HepG2 (cell line): ENCODE data around the gene GPN1. TPM values are rescaled to one million over a fixed set of nuclear protein-coding genes. Genes with fewer than 3 reads are reported as not detected.

ENCODE experiments used
- AFF4 ChIP-seq: sonication (generic); formaldehyde crosslinking; IDR thresholded peaks from 2 replicates; pipeline ENCODE4 v1.4.0; 2020; ENCODE audit warnings: missing genetic modification reagents
- AGO2 ChIP-seq: fragments of 200-400 bp; formaldehyde crosslinking; optimal IDR thresholded peaks from 2 replicates; pipeline ENCODE3; 2017; ENCODE audit warnings: mild to moderate bottlenecking, low read depth, low read length, moderate library complexity
- CSRNP2 ChIP-seq: sonication (generic); formaldehyde crosslinking; conservative IDR thresholded peaks from 2 replicates; pipeline ENCODE4 v1.8.0; 2022; ENCODE audit warnings: low read depth, missing genetic modification reagents
- FIP1L1 ChIP-seq: fragments of 200-400 bp; formaldehyde crosslinking; IDR thresholded peaks from 2 replicates; pipeline ENCODE4 v1.6.1; 2018; ENCODE audit warnings: low read depth, mild to moderate bottlenecking, low read length, moderate library complexity, borderline replicate concordance; ENCODE audit not compliant: insufficient read depth
- FOXK2 ChIP-seq: fragments of 450-650 bp; IDR thresholded peaks from 2 replicates; pipeline ENCODE4 v1.6.1; 2016
- HHEX ChIP-seq: IDR thresholded peaks from 2 replicates; pipeline ENCODE4 v1.6.1; 2016; ENCODE audit warnings: control low read depth
- IRX3 ChIP-seq: sonication (generic); formaldehyde crosslinking; IDR thresholded peaks from 2 replicates; pipeline ENCODE4 v1.8.1; 2023; ENCODE audit warnings: mild to moderate bottlenecking, low read depth, missing genetic modification reagents, borderline replicate concordance
- JARID2 ChIP-seq: sonication (generic); formaldehyde crosslinking; IDR thresholded peaks from 2 replicates; pipeline ENCODE4 v1.8.1; 2023; ENCODE audit warnings: missing genetic modification reagents, inconsistent platforms; ENCODE audit not compliant: insufficient replicate concordance
- MXI1 ChIP-seq: IDR thresholded peaks from 3 replicates; pipeline ENCODE4 v1.6.1; 2012; ENCODE audit warnings: low read depth, low read length, inconsistent platforms, borderline replicate concordance
- MYC ChIP-seq: sonication (generic); formaldehyde crosslinking; IDR thresholded peaks from 2 replicates; pipeline ENCODE4 v1.9.0; 2021; ENCODE audit warnings: missing genetic modification reagents, borderline replicate concordance
- NR2C2 ChIP-seq: sonication (generic); formaldehyde crosslinking; IDR thresholded peaks from 2 replicates; pipeline ENCODE4 v1.4.0; 2020; ENCODE audit warnings: missing genetic modification reagents, mild to moderate bottlenecking, moderate library complexity, borderline replicate concordance
- NR2F2 ChIP-seq: IDR thresholded peaks from 2 replicates; pipeline ENCODE4 v1.6.1; 2012; ENCODE audit warnings: low read depth, inconsistent platforms, borderline replicate concordance
- SMARCC2 ChIP-seq: fragments of 450-650 bp; IDR thresholded peaks from 2 replicates; pipeline ENCODE4 v1.6.1; 2017; ENCODE audit warnings: antibody characterized with exemption, mild to moderate bottlenecking
- SMARCE1 ChIP-seq: fragments of 450-650 bp; IDR thresholded peaks from 2 replicates; pipeline ENCODE4 v1.6.1; 2017; ENCODE audit warnings: borderline replicate concordance
- ZFAT ChIP-seq: sonication (generic); formaldehyde crosslinking; conservative IDR thresholded peaks from 2 replicates; pipeline ENCODE4 v1.8.1; 2023; ENCODE audit warnings: missing genetic modification reagents, inconsistent platforms
- ZNF460 ChIP-seq: sonication (generic); formaldehyde crosslinking; IDR thresholded peaks from 2 replicates; pipeline ENCODE4 v1.5.1; 2020; ENCODE audit warnings: missing genetic modification reagents, mild to moderate bottlenecking, borderline replicate concordance
- ZNF513 ChIP-seq: sonication (generic); formaldehyde crosslinking; conservative IDR thresholded peaks from 2 replicates; pipeline ENCODE4 v1.5.0; 2020; ENCODE audit warnings: missing genetic modification reagents
- ZNF761 ChIP-seq: sonication (generic); formaldehyde crosslinking; conservative IDR thresholded peaks from 2 replicates; pipeline ENCODE4 v1.4.0; 2020; ENCODE audit warnings: mild to moderate bottlenecking, missing genetic modification reagents
- ZNF784 ChIP-seq: sonication (generic); formaldehyde crosslinking; IDR thresholded peaks from 2 replicates; pipeline ENCODE4 v1.5.1; 2020; ENCODE audit warnings: missing genetic modification reagents, mild to moderate bottlenecking, borderline replicate concordance
- ZNF839 ChIP-seq: sonication (generic); formaldehyde crosslinking; IDR thresholded peaks from 2 replicates; pipeline ENCODE4 v1.4.0; 2020; ENCODE audit warnings: missing genetic modification reagents, mild to moderate bottlenecking, borderline replicate concordance
- polyA plus RNA-seq, 8 experiments: library from polyadenylated mRNA; depleted of rRNA in 3 of 8; stranded (reverse) in 7 of 8; unstranded in 1 of 8; fragments of >200 nt; fragmentation: Illumina TruSeq in 4 of 8; extraction: Trizol in 4 of 8; gene quantifications; 2 replicates each; pipeline versions ENCODE4 v1.2.1 to v1.2.3, GENCODE V29; 2011 to 2016; ENCODE audit warnings: low read depth in 4 of 8, missing spikeins in 1 of 8, mixed read lengths in 1 of 8; ENCODE audit not compliant: insufficient read depth in 1 of 8
- total RNA-seq, 5 experiments: library from RNA; depleted of rRNA; stranded (reverse); fragments of >200 nt; fragmentation: Illumina TruSeq; extraction: Trizol; gene quantifications; 2 replicates each; pipeline ENCODE4 v1.2.3, GENCODE V29; 2016; ENCODE audit warnings: low read depth in 1 of 5

GPN1 gene
- total and polyA plus RNA-seq, 2 of the 13 experiments (the other 11 are each of a cell fraction or from before 2014, with no cell fraction given) = 54.5 to 62.7 TPM

DNA sequence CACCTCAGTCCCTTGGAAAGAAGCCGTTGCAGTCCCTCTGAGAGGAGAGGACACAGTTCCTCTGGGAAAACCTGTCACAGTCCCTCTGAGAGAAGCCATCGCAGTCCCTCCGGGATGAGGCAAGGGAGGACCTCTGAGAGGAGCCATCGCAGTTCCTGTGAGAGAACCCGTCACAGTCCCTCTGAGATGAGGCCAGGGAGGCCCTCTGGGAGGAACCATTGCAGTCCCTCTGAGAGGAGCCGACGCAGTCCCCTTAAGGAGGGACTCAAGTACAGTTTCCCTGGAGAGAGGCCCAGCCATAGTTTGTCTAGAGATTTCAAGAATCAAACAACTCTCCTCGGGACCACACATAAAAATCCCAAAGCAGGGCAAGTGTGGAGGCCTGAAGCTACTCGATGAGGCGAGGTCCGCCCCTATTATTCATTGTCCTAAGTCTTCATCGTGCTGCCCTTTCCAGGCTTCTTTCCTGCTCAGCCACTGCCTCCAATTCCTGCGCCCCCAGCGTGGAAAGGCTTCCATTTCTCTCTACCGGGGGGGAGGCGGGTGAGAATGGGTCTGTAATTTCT is 46.6 kb upstream of the GPN1 start (continued):
- no peak for TF ChIP-seq ZNF761 (CRISPR knock-in tag)
- TF ChIP-seq ZNF460 = no peak
- TF ChIP-seq ZNF513 = no peak
- no peak for TF ChIP-seq CSRNP2 (CRISPR knock-in tag)
- TF ChIP-seq AFF4 (CRISPR knock-in tag) = no peak
- no peak for TF ChIP-seq IRX3 (CRISPR knock-in tag)
- TF ChIP-seq JARID2 (CRISPR knock-in tag) = no peak
- no peak for TF ChIP-seq FOXK2
- TF ChIP-seq MXI1 = no peak
- no peak for TF ChIP-seq MYC (CRISPR knock-in tag)
- no peak for TF ChIP-seq ZNF784 (CRISPR knock-in tag)
- TF ChIP-seq AGO2 = no peak
- no peak for TF ChIP-seq ZFAT
- no peak for TF ChIP-seq SMARCE1
- TF ChIP-seq NR2C2 (CRISPR knock-in tag) = no peak
- TF ChIP-seq ZNF839 (CRISPR knock-in tag) = 0 out of 2 replicates have a peak, but pooled peaks have one; percentile 39
- TF ChIP-seq SMARCC2 = 0 out of 2 replicates have a peak, but pooled peaks have one; percentile 8
- TF ChIP-seq NR2F2 = 0 out of 2 replicates have a peak, but pooled peaks have one; percentile 30
- no peak for TF ChIP-seq HHEX
- TF ChIP-seq FIP1L1 = no peak
